Measurements from ENCODE around the gene SH3GL1.

- TF ChIP-seq POLR2A (IDR thresholded peaks at IDR 0.05) (no peak), CTCF (IDR thresholded peaks at IDR 0.05) (no peak)
These were observed 74.0 kb downstream of the SH3GL1 start for GRCh38 chr19:4326215-4326836.

Data from prostate gland (tissue), 2 donors.